ENCODE data around the gene CIB2.

Gene CIB2

GRCh38 chr15:78072080-78072892 is 59.0 kb downstream of the CIB2 start:
- no peak for TF ChIP-seq FOXP2 (optimal IDR thresholded peaks at IDR 0.05; ENCODE audit: borderline replicate concordance, extremely low read depth, extremely low read length, insufficient read depth)
- TF ChIP-seq POLR2AphosphoS5 (IDR thresholded peaks at IDR 0.05; ENCODE audit: low read depth, low read length) = no peak
- no peak for TF ChIP-seq REST (IDR thresholded peaks at IDR 0.05; ENCODE audit: insufficient read depth in 1 of 2, low read depth in 2 of 2, low read length in 2 of 2)
- TF ChIP-seq TAF1 (IDR thresholded peaks at IDR 0.05; ENCODE audit: borderline replicate concordance, insufficient read depth, low read length) = no peak
- TF ChIP-seq SIN3A (IDR thresholded peaks at IDR 0.05; ENCODE audit: borderline replicate concordance, insufficient read depth, low read length) = no peak

GRCh38 chr15:78071383-78071782 is 59.9 kb downstream of the CIB2 start:
- TF ChIP-seq TAF1 (IDR thresholded peaks at IDR 0.05; ENCODE audit: borderline replicate concordance, insufficient read depth, low read length) (no peak), REST (IDR thresholded peaks at IDR 0.05; ENCODE audit: insufficient read depth in 1 of 2, low read depth in 2 of 2, low read length in 2 of 2) (no peak), FOXP2 (optimal IDR thresholded peaks at IDR 0.05; ENCODE audit: borderline replicate concordance, extremely low read depth, extremely low read length, insufficient read depth) (no peak), SIN3A (IDR thresholded peaks at IDR 0.05; ENCODE audit: borderline replicate concordance, insufficient read depth, low read length) (no peak), POLR2AphosphoS5 (IDR thresholded peaks at IDR 0.05; ENCODE audit: low read depth, low read length) (no peak)

- no peak for TF ChIP-seq POLR2AphosphoS5 (IDR thresholded peaks at IDR 0.05; ENCODE audit: low read depth, low read length)
- TF ChIP-seq FOXP2 (optimal IDR thresholded peaks at IDR 0.05; ENCODE audit: borderline replicate concordance, extremely low read depth, extremely low read length, insufficient read depth) = no peak
- TF ChIP-seq SIN3A (IDR thresholded peaks at IDR 0.05; ENCODE audit: borderline replicate concordance, insufficient read depth, low read length) = no peak
- TF ChIP-seq TAF1 (IDR thresholded peaks at IDR 0.05; ENCODE audit: borderline replicate concordance, insufficient read depth, low read length) = no peak
- no peak for TF ChIP-seq REST (IDR thresholded peaks at IDR 0.05; ENCODE audit: insufficient read depth in 1 of 2, low read depth in 2 of 2, low read length in 2 of 2)
Observed at GRCh38 chr15:78070049-78070700, 61.1 kb downstream of the CIB2 start.

GRCh38 chr15:78069462-78070029 is 61.7 kb downstream of the CIB2 start:
- no peak for TF ChIP-seq REST (IDR thresholded peaks at IDR 0.05; ENCODE audit: insufficient read depth in 1 of 2, low read depth in 2 of 2, low read length in 2 of 2)
- no peak for TF ChIP-seq POLR2AphosphoS5 (IDR thresholded peaks at IDR 0.05; ENCODE audit: low read depth, low read length)
- TF ChIP-seq TAF1 (IDR thresholded peaks at IDR 0.05; ENCODE audit: borderline replicate concordance, insufficient read depth, low read length) = no peak
- TF ChIP-seq SIN3A (IDR thresholded peaks at IDR 0.05; ENCODE audit: borderline replicate concordance, insufficient read depth, low read length) = no peak
- no peak for TF ChIP-seq FOXP2 (optimal IDR thresholded peaks at IDR 0.05; ENCODE audit: borderline replicate concordance, extremely low read depth, extremely low read length, insufficient read depth)

All from PFSK-1 (cell line).